GM18517 (cell line): Measurements from ENCODE around the gene ADH6.
"Not testable (repeated sequence)": the region's sequence is repeated elsewhere in the genome, so short reads cannot be mapped to it uniquely, and the experiment has no call there.

ENCODE experiments used
- ATAC-seq: cut with Tn5 transposase; IDR thresholded peaks from one replicate; pipeline ENCODE4 v1.9.1; 2021; ENCODE audit warnings: mild to moderate bottlenecking, moderate library complexity; ENCODE audit not compliant: unreplicated experiment

The ADH6 gene

DNA sequence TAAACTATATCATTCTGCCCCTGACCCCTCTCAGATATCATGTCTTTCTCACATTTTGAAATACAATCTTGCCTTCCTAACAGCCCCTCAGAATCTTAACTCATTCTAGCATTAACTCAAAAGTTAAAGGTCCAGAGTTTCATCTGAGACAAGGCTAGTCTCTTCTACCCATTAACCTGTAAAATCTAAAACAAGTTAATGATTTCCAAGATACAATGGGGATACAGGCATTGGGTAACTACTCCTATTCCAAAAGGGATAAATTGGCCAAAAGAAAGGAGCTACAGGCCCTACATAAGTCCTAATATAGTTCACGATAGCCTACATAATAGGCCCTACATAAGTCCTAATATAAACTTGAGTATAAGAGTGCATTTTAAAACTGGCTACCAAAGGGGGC is 18.9 kb downstream of the ADH6 start:
- no peak for ATAC-seq

DNA sequence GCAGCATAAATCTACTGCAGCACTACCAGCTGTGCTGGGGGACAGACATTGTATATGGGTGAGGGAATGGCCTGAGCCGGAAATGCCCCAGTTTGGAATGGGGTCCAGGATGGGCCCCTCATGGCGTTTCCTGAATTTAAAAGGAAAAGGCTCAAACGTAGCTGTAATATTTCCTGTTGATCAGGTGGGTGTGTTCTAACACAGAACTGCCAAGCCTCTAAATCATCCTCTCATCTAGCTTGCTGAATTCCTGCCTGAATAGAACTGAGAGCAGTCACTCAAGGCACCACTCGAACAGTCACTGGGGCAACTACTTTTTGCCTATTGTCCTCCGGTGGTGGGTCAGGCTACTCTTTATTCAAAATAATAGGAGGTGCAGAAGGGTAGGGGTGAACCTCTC is 28.7 kb downstream of the ADH6 start:
- ATAC-seq = no peak

- not testable (repeated sequence) for ATAC-seq
These were observed 29.1 kb downstream of the ADH6 start for GRCh38 chr4:99189900-99190299.

- no peak for ATAC-seq
These were observed 33.0 kb downstream of the ADH6 start for GRCh38 chr4:99186029-99186428.

GRCh38 chr4:99185581-99185980 is 33.5 kb downstream of the ADH6 start:
- no peak for ATAC-seq

GRCh38 chr4:99180382-99181070 is 38.5 kb downstream of the ADH6 start:
- no peak for ATAC-seq

DNA sequence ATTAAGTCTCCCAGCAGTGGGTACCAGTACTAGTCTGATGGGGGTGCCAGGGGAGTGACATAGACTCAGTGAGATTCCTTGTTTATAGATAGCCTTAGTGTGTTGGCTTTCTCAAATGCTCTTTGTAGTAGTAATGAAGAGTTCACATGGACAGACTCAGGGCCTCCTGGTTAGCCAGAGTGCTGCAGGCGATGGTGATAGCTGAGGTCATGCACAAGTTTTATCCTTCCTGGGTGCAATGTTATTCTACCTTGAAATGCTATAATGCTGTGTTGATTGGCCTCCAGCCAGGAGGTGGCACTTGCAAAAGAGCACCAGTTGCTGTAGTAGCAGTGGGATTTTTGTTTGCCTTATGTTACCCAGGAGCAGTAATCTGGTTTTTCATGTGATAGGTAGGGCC is 39.4 kb downstream of the ADH6 start:
- no peak for ATAC-seq

DNA sequence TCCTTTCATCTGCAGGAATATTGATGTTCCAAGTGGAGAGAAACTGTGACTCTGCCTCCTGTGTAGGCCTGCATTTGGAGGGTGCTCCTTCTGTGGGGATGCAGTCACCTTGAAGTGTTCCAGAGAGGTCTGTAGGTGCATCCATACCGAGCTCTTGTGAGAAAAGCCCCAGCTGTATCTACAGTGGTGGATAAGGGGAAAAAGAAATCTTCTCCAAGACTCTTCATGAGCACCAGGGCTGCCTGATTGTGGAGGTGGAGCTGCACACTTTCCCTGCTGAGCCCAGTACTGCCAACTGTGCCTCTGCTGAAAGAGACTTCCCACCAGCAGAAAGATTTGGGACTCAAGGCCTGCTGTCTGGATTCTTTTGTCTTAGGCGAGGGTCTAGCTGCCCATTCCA is 39.9 kb downstream of the ADH6 start:
- no peak for ATAC-seq

- no peak for ATAC-seq
These were observed 52.5 kb downstream of the ADH6 start for GRCh38 chr4:99166544-99166943.

DNA sequence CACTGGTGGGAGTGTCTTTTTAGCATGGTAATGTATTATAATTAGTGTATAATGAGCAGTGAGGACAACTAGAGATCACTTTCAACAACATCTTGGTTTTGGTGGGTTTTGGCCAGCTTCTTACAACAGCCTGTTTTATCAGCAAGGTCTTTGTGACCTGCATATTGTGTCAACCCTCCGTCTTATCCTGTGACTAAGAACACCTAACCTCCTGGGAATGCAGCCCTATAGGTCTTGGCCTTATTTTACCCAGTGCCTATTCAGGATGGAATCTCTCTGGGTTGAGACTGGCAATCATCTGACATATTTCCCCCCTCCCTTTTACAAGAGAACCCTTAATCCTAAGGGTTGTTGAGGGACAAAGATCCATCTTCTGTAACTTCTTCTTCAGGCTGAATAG is 53.1 kb downstream of the ADH6 start:
- ATAC-seq = no peak

GRCh38 chr4:99161373-99162099 is 57.5 kb downstream of the ADH6 start:
- ATAC-seq = no peak

DNA sequence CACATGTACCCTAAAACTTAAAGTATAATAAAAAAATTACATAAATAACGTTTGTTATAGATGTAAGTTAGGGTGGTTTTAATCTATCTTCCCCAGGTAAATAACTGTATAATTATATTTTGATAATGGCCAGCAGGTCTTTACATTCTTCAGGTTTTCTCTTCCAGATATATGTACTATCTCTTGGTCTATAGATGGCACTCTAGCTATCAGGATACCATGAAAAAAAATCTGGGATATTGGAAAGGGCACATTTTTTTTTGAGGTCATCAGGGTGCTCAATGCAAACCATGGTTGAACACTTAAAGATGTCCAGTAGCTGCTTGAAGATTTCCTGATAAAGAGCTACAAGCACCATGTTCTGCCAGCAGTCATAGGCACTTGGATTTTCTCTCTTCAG is 59.3 kb downstream of the ADH6 start:
- no peak for ATAC-seq

- no peak for ATAC-seq
These were observed 61.5 kb downstream of the ADH6 start for GRCh38 chr4:99157478-99157935.

DNA sequence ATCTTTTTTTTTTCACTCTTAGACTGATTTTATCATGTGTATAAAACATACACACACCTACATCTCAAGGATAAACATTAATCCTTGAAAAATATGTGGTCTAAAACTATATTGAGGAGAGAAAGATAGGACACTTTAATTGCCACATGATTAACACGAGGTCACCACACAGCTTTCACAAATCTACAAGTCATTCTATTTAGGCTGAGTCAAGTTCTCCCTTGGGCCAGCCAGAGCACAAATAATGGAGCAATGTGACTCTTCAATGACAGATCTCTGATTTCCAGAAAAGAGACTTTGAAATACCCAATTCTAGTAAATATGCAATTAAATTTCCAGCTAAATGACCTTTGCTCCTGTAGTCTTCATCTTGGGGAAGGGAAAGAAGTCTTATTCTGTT is 62.1 kb downstream of the ADH6 start:
- no peak for ATAC-seq

GRCh38 chr4:99154658-99155342 is 64.2 kb downstream of the ADH6 start:
- ATAC-seq = no peak
